ENCODE results near the gene LDAH. TPM values are rescaled to one million over a fixed set of nuclear protein-coding genes. Genes with fewer than 3 reads are reported as not detected.

Gene LDAH
- total and polyA plus RNA-seq, 10 of the 15 experiments (the other 5 are each of a cell fraction or from before 2014, with no cell fraction given) = 17.9 to 44.7 (median 30.0) TPM

GRCh38 chr2:20673686-20674308 lies 149.1 kb downstream of the LDAH start:
- no peak overlapping the region for H3K4me3 ChIP-seq
- no peaks in the 10 kb centered on the region for H3K79me2 ChIP-seq (ENCODE audit: control insufficient read depth, insufficient read depth, low read length)
- H2AFZ ChIP-seq (ENCODE audit: control insufficient read depth, low read depth, low read length) = no peak overlapping the region
- intact Hi-C loops (cut with micrococcal nuclease; ENCODE audit: unreplicated experiment) (no loop called here), in situ Hi-C loops (cut with MboI) (loop anchor here (25.0 kb wide), 1 partner anchor 439 kb away; the partner anchor contains the start of gene TDRD15)
- no peak for DNase-seq (ENCODE audit: low read depth, low spot score)
- H3K9ac ChIP-seq (ENCODE audit: control insufficient read depth, insufficient read depth, low read length) = no peak overlapping the region
- no peak for FAIRE-seq
- no peak for ATAC-seq
- H3K4me2 ChIP-seq (ENCODE audit: control insufficient read depth, insufficient read depth) = no peak overlapping the region
- RAD21 ChIA-PET (ENCODE audit: unreplicated experiment) = no interaction called here
- H4K20me1 ChIP-seq (ENCODE audit: control insufficient read depth, insufficient read depth) = no peaks in the 10 kb centered on the region
- SMC1A ChIA-PET (ENCODE audit: uncharacterized antibody, unreplicated experiment) = interaction anchor here (0.6 to 1.4 kb wide), 2 partner anchors 12 to 290 kb away, joined by 3 read pairs; no protein-coding TSS in a partner anchor
- H3K9me3 ChIP-seq (replicated peaks; ENCODE audit: control insufficient read depth, insufficient read depth, low read length) = no peaks in the 10 kb centered on the region; the same call in 2 of the 3 replicates
- CTCF ChIA-PET = interaction anchor here (2.3 to 7.4 kb wide), 2 partner anchors 12 to 23 kb away, joined by 12 to 82 read pairs; partner anchors contain the start of gene HS1BP3
- BruUV-seq (replicated peaks) = no TSS peak
- WGBS (ENCODE audit: insufficient coverage, insufficient replicate concordance, low lambda C conversion rate, missing lambda C conversion rate) = 71% methylated on average over 5 of the region's 5 CpGs
- H3K27ac ChIP-seq (ENCODE audit: control insufficient read depth, insufficient read depth) = no peak overlapping the region
- peaks cover 5 to 8% of the 10 kb centered on the region in 2 experiments; a peak in 3 of 4 replicates for H3K27me3 ChIP-seq (replicated peaks in 1 of 2; ENCODE audit: control insufficient read depth in 2 of 2, insufficient read depth in 2 of 2, low read length in 1 of 2)
- POLR2A ChIA-PET = no interaction called here
- H3K36me3 ChIP-seq (ENCODE audit: control insufficient read depth in 2 of 2, insufficient read depth in 2 of 2, low read length in 1 of 2) = no peaks in the 10 kb centered on the region; a peak in 1 of 4 replicates
- TF ChIP-seq HDAC6 (IDR thresholded peaks at IDR 0.05; ENCODE audit: unreplicated experiment) (no peak), CHD1 (IDR thresholded peaks at IDR 0.05; ENCODE audit: low read depth, low read length) (no peak), NFXL1 (IDR thresholded peaks at IDR 0.05; ENCODE audit: borderline replicate concordance) (no peak), EP300 (IDR thresholded peaks at IDR 0.05; ENCODE audit: borderline replicate concordance in 1 of 2, control insufficient read depth in 1 of 2, low read depth in 2 of 2, low read length in 2 of 2) (no peak), ZBED1 (IDR thresholded peaks at IDR 0.05; ENCODE audit: borderline replicate concordance) (no peak), RCOR1 (conservative IDR thresholded peaks at IDR 0.05; ENCODE audit: low read depth, low read length) (no peak), HDAC2 (IDR thresholded peaks at IDR 0.05) (no peak), NFIC (IDR thresholded peaks at IDR 0.05; ENCODE audit: low read depth, low read length) (no peak), SIX5 (IDR thresholded peaks at IDR 0.05; ENCODE audit: low read depth, low read length, severe bottlenecking) (no peak), BACH1 (IDR thresholded peaks at IDR 0.05; ENCODE audit: borderline replicate concordance) (no peak), POLR2AphosphoS2 (IDR thresholded peaks at IDR 0.05; ENCODE audit: low read depth, low read length) (no peak), MLLT1 (IDR thresholded peaks at IDR 0.05) (no peak), ZNF207 (IDR thresholded peaks at IDR 0.05; ENCODE audit: borderline replicate concordance) (no peak), USF1 (IDR thresholded peaks at IDR 0.05; ENCODE audit: borderline replicate concordance, extremely low read length, insufficient read depth, low read depth, low read length) (no peak), ESRRA (IDR thresholded peaks at IDR 0.05; ENCODE audit: low read length) (no peak)
- H3K4me1 ChIP-seq (ENCODE audit: control insufficient read depth, insufficient read depth, low read length) = peaks cover 37% of the 10 kb centered on the region

Data from GM12878 (cell line).